ENCODE measurements around the gene TMEM63A.
A peak's percentile ranks its signal among the peaks of the same experiment; 100 is the strongest.
"Not testable (repeated sequence)": the region's sequence is repeated elsewhere in the genome, so short reads cannot be mapped to it uniquely, and the experiment has no call there.

Gene TMEM63A

DNA sequence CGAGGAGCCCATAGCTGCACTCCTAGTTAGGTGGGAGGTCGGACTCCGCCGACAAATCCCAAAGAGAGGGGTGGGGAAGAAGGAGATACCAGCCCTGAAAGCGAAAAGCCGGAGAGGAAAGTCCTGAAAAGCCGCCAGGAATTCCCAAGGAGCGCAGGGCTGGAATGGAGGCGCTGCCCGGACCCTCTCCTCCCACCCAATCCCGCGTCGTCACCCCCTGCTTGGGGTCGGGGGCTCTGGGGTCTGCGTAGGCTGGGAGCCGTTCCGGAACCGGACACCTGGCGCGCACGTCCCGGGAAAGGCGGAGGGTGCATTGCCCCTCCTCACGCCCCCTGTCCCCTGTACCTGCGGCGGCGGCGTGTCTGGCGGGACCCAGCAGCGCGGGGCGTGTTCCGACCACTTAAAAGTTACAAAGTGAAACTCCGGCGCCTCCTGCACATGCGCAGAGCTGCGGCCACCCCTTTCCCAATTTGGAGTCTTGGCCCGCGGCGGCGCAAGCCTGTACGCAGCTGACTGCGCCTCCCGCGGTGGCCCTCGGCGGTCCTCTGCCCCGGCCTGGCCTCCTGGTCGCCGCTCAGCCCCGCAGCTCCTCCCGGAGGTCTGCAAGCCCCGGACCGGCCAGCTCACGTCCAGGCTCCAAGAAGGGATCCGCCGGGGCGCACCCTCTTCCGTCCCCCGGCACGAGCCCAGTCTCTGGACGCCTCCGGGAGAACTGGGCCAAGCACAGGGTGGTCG is at the start of gene TMEM63A:
Gene TMEM63A, minus strand, starts transcription at position 422 of the 735 bp plus-strand sequence. CDS start 4,800 bp downstream, outside the sequence.
- DNase-seq = peak; percentile 22

- DNase-seq = no peak
Observed at GRCh38 chr1:225931270-225932136, 49.3 kb upstream of the TMEM63A start.

DNA sequence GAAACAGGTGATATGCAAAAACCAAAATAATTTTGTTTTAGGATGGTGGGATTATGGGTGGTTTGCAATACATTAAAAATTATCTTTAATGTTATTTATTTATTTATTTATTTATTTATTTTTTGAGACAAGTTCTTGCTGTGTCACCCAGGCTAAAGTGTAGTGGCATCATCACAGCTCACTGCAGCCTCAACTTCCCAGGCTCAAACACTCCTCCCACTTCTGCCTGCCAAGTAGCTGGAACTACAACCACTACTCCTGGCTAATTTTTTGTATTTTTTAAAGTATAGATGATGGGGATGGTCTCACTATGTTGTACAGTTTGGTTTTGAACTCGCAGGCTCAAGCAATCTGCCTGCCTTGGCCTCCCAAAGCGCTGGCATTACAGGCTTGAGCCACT is 48.4 kb upstream of the TMEM63A start:
- no peak for DNase-seq

- DNase-seq = not testable (repeated sequence)
Observed at GRCh38 chr1:225929462-225929861, 47.3 kb upstream of the TMEM63A start.

DNA sequence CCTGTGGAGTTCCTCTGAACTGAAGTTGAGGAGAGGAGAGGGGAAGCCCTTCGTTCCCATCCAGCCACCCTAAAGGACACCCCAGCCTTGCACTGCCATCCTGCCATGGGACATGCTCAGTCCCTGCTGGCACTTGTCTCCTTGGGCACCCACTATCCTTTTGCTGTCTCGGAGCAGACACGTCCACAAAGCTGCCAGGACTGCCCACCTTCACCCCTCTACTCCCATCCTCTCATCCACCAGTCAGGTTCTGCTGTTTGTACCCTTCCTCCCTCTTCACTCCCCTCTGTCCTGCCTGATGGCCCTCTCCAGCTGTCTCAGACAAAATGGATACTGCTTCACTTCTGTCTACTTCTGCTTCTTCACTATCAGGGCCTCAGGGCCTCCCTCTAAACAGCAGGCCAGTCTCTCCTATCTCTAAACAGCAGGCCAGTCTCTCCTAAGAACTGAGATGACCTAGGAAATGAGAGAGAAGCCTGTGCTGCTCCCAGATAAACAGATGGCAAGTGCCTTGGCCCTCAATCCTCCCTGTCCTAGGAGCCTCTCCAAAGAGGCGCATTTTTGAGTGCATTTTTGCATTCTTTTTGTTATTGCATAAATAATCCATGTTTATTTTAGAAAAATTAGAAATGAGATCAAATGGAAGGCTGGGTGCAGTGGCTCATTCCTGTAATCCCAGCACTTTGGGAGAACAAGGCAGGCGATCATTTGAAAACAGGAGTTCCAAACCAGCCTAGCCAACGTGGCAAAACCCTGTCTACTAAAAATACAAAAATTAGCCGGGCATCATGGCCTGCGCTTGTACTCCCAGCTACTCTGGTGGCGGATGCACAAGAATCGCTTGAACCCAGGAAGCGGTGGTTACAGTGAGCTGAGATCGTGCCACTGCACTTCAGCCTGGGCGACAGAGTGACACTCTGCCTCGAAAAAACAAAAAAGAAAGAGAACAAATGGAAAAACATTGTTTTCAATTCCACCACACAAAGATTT is 46.3 kb upstream of the TMEM63A start:
- no peak for DNase-seq

- no peak for DNase-seq
Observed at GRCh38 chr1:225926551-225927113, 44.5 kb upstream of the TMEM63A start.

DNA sequence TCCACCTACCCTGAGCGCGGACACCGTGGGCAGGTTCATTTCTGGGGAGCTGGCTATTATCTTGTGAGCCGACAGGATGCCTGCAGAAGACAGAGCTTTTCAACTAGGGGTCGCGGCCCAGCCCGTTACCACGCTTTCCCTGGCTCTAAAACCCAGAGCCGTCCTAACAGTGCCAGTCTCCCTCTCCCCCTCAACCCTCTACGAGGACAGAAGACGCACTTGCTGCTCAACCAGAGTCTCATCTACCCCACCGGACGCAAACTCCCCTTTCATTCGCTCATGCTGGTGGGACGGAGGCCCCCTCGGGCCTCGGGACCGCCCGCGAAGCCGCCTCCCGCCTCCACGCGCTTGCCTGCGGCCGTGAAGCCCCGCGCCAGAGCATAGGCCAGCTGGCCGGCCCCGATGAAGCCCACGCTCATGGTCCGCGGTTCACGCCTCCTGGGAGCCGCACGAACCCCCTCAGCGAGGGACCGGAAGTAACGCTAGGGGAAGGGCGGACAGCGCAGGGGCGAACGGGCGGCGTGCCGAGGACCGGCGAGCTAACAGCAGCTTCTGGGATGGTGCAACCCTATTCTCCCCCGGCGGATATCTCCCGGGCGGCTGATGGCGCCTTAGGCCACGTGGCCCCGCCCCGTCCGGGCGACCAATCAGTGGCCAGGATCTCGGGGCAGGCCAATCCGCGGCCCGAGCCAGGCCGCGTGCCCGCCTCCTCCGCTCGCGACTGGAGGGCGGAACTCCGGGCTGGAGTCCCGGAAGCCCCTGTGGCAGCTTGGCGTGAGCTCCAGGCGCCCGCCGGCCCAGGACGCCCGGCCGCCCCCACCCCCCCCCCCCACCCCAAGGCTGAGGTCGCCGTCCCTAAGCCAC is 41.7 kb upstream of the TMEM63A start, which contains the start of gene PYCR2:
Gene PYCR2, minus strand, starts transcription at position 559 of the 864 bp plus-strand sequence. Its CDS starts 140 bp downstream, at position 419.
- DNase-seq = peak; percentile 86

- no peak for DNase-seq
Observed at GRCh38 chr1:225923381-225923691, 41.2 kb upstream of the TMEM63A start.

- no peak for DNase-seq
Observed at GRCh38 chr1:225921734-225922709, 39.8 kb upstream of the TMEM63A start.

DNA sequence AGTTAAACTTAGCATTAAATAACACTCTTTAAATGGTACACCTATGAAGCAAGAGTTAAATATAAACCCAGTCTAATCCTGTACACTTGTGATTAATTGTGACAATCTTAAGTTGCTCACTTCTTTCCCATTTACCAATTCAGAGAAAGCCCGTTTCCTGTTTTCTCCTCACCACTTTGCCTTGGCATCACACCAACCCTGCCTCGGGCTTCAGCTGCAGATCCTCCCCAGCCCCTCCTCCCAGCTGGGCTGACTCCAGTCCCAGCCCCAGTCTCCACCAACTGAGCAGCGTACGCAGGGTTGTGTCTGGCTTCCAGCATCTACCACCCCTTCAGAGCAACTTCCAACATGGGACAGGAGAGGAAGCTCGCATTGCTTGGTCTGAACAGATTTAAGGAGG is 37.7 kb upstream of the TMEM63A start:
- DNase-seq = no peak

GRCh38 chr1:225918280-225918679 is 36.1 kb upstream of the TMEM63A start:
- DNase-seq = no peak

DNA sequence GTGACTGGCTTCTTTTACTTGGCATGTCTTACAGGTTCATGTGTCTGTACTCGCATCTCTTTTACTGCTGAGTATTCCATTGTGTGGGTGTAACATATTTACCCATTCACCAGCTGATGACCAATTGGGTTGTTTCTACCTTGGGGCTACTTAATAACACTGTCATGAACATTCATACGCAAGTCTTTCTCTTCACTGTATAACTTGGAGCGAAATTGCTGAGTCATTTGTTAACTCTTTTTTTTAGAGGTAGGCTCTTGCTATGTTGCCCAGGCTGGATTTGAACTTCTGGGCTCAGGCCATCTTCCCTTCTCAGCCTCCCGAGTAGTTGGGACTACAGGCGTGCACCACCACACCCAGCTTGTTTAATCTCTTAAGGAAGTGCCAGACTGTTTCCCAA is 35.4 kb upstream of the TMEM63A start:
- no peak for DNase-seq

DNA sequence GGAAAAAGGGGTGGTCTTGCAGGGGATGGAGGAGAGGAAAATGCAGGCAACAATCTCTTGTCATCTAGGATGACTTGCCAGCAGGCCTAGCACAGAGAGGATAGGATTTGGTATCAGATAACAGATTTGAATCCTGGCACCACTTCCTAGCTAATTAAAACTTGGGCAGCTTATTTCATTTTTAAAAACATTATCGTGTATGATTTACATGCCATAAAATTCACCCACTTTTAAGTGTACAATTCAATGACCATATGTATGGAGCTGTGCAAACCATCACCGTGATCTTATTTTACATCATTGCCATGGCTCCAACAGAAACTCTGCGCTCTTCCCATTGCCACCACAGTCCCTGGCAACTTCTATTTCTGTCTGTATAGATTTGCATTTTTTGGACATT is 34.9 kb upstream of the TMEM63A start:
- DNase-seq = no peak

GRCh38 chr1:225915538-225915991 is 33.4 kb upstream of the TMEM63A start:
- DNase-seq = no peak

GRCh38 chr1:225914947-225915346 is 32.8 kb upstream of the TMEM63A start:
- DNase-seq = no peak

DNA sequence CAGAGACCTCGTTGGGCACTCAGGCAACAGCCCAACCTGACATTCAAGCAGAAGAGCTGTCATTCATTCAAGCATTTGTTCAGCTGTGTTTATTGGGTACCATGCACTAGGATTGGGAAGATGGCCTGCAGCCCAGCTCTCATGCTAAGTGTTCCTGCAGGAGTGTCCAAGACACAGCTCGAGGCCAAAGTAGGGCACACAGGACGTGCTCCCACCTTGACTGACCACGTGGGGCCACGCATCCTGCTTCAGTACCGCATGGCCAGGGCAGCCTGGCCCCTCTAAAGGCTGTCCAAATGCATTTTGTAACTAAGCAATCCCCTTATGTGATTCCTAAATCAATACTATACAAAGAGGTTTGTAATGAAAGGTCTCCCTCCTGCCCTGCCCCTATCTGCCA is 32.2 kb upstream of the TMEM63A start:
- no peak for DNase-seq

- DNase-seq = no peak
Observed at GRCh38 chr1:225911191-225912130, 29.3 kb upstream of the TMEM63A start.

DNA sequence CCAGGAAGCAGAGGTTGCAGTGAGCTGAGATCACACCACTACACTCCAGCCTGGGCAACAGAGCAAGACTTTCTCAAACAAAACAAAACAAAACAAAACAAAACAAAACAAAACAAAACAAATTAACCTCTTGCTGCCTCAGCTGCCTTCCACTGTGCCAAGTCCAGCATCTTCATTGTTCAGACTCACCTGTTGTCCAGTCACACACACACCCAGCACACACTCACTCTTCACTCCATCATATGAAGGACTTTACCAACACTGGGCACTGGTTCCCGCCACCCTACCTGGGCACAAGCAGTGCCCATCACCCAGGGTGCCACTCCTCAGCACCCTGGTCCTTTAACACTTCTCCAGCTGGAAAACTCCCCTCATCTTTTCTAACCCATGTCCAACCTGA is 27.3 kb upstream of the TMEM63A start:
- no peak for DNase-seq

DNA sequence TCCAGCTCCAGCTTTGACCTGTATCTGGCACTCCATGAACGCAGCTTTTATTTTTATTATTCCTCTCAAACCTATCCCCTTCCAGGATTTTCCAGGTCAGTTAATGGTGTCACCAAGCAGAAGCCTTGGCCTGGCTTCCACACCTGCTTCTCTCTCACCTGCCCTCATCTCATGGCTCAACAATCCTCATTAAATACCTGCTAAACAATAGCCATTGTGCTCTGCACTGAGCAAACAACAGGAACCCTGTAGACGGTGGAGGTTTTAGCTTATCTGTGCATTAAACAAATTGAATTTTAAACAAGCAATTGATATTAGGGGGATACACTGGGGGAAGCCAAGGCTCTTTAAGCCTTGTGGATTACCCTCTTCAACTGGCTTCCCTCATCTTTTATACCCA is 26.6 kb upstream of the TMEM63A start:
- DNase-seq = no peak
